Glutamatergic neuron (in vitro differentiated cells): ENCODE results near the gene SPEG. TPM values are rescaled to one million over a fixed set of nuclear protein-coding genes. Genes with fewer than 3 reads are reported as not detected.

Experiments
- DNase-seq: peaks from one replicate; pipeline ENCODE4 v3.0.0; 2022
- H3K27ac Mint-ChIP-seq: one replicate; pipeline ENCODE4 v1.8.0; 2020; ENCODE audit warnings: mild to moderate bottlenecking, mixed read lengths, inconsistent platforms; ENCODE audit not compliant: unreplicated experiment
- H3K27me3 Mint-ChIP-seq: one replicate; pipeline ENCODE4 v1.8.0; 2020; ENCODE audit warnings: mild to moderate bottlenecking, moderate library complexity, mixed read lengths, inconsistent platforms; ENCODE audit not compliant: unreplicated experiment
- H3K36me3 Mint-ChIP-seq: one replicate; pipeline ENCODE4 v1.8.0; 2020; ENCODE audit warnings: mild to moderate bottlenecking, mixed read lengths, inconsistent platforms; ENCODE audit not compliant: unreplicated experiment
- H3K4me1 Mint-ChIP-seq: one replicate; pipeline ENCODE4 v1.8.0; 2020; ENCODE audit warnings: mild to moderate bottlenecking, low read depth, mixed read lengths, inconsistent platforms; ENCODE audit not compliant: unreplicated experiment
- H3K4me3 Mint-ChIP-seq: one replicate; pipeline ENCODE4 v1.8.0; 2020; ENCODE audit warnings: mild to moderate bottlenecking, mixed read lengths, inconsistent platforms; ENCODE audit not compliant: unreplicated experiment
- H3K9me3 Mint-ChIP-seq: one replicate; pipeline ENCODE4 v1.8.0; 2020; ENCODE audit warnings: mild to moderate bottlenecking, moderate library complexity, mixed read lengths, inconsistent platforms; ENCODE audit not compliant: unreplicated experiment
- CTCF ChIP-seq: fragments of 200-600 bp; sonication (generic); IDR thresholded peaks from one replicate; pipeline ENCODE4 v1.5.0; 2021; ENCODE audit not compliant: partially characterized antibody, unreplicated experiment
- total RNA-seq: library from RNA; stranded (reverse); fragmentation: NEBNext Ultra II Directional; extraction: Animal tissue kit (Norgen Biotek cat#: 25700); gene quantifications from one replicate; pipeline ENCODE4 v1.2.1, GENCODE V29; 2021; ENCODE audit not compliant: unreplicated experiment

Gene SPEG
- total RNA-seq, 1 donor from 2014 or later = 92.9 TPM

GRCh38 chr2:219494952-219495530 lies 60.4 kb downstream of the SPEG start:
- TF ChIP-seq CTCF = peak; percentile 87
- no peaks in the 10 kb centered on the region for H3K36me3 Mint-ChIP-seq
- H3K9me3 Mint-ChIP-seq = peaks cover 11% of the 10 kb centered on the region
- H3K4me3 Mint-ChIP-seq = peak overlapping the region; percentile 21
- peaks cover 24% of the 10 kb centered on the region for H3K4me1 Mint-ChIP-seq
- no peak for DNase-seq
- peaks cover 23% of the 10 kb centered on the region for H3K27me3 Mint-ChIP-seq
- H3K27ac Mint-ChIP-seq = no peak overlapping the region

GRCh38 chr2:219495531-219496122 lies 61.0 kb downstream of the SPEG start:
- no peak overlapping the region for H3K4me3 Mint-ChIP-seq
- peaks cover 23% of the 10 kb centered on the region for H3K27me3 Mint-ChIP-seq
- peak; percentile 75 for DNase-seq
- TF ChIP-seq CTCF = peak; percentile 14
- H3K9me3 Mint-ChIP-seq = peaks cover 13% of the 10 kb centered on the region
- H3K4me1 Mint-ChIP-seq = peaks cover 26% of the 10 kb centered on the region
- no peak overlapping the region for H3K27ac Mint-ChIP-seq
- H3K36me3 Mint-ChIP-seq = no peaks in the 10 kb centered on the region

GRCh38 chr2:219496247-219496824 lies 61.7 kb downstream of the SPEG start:
- peaks cover 13% of the 10 kb centered on the region for H3K9me3 Mint-ChIP-seq
- H3K27me3 Mint-ChIP-seq = peaks cover 23% of the 10 kb centered on the region

GRCh38 chr2:219496825-219497494 lies 62.3 kb downstream of the SPEG start:
- DNase-seq = no peak
- Mint-ChIP-seq H3K27me3 (peaks cover 21% of the 10 kb centered on the region), H3K4me3 (peak overlapping the region; percentile 90), H3K9me3 (peaks cover 13% of the 10 kb centered on the region), H3K27ac (no peak overlapping the region), H3K36me3 (no peaks in the 10 kb centered on the region), H3K4me1 (peaks cover 29% of the 10 kb centered on the region)
- no peak for TF ChIP-seq CTCF

More at GRCh38 chr2:219496247-219496824, 61.7 kb downstream of the SPEG start:
- peaks cover 26% of the 10 kb centered on the region for H3K4me1 Mint-ChIP-seq
- no peak overlapping the region for H3K27ac Mint-ChIP-seq
- no peak for DNase-seq
- H3K36me3 Mint-ChIP-seq = no peaks in the 10 kb centered on the region
- no peak for TF ChIP-seq CTCF
- H3K4me3 Mint-ChIP-seq = peak overlapping the region; percentile 80
